NOMO-1 (cell line): ENCODE measurements around the gene C17orf100.

Source experiments
- DNase-seq, 2 experiments: peaks; one replicate each; lab custom pipeline; 2025; ENCODE audit not compliant: unreplicated experiment in 2 of 2; lab: John Stamatoyannopoulos, UW

C17orf100 gene

DNA sequence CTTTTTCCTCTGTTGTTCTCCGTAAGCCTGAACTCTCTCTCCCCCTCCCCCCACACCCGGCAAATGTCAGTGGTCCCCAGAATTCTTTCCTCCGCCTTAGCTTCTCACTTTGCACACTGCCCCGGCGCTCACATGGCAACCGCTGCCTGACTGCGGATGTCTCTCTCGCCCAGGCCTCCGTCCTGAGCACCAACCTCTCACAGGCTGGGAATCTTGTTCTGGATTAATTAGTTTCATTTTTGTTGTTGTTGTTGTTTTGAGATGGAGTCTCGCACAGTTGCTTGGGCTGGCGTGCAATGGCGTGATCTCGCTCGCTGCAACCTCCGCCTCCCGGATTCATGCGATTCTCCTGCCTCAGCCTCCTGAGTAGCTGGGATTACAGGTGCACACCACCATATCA is 16.7 kb downstream of the C17orf100 start:
- DNase-seq: no peak

- DNase-seq: no peak
These were observed 17.3 kb downstream of the C17orf100 start for GRCh38 chr17:6668727-6669425.

DNA sequence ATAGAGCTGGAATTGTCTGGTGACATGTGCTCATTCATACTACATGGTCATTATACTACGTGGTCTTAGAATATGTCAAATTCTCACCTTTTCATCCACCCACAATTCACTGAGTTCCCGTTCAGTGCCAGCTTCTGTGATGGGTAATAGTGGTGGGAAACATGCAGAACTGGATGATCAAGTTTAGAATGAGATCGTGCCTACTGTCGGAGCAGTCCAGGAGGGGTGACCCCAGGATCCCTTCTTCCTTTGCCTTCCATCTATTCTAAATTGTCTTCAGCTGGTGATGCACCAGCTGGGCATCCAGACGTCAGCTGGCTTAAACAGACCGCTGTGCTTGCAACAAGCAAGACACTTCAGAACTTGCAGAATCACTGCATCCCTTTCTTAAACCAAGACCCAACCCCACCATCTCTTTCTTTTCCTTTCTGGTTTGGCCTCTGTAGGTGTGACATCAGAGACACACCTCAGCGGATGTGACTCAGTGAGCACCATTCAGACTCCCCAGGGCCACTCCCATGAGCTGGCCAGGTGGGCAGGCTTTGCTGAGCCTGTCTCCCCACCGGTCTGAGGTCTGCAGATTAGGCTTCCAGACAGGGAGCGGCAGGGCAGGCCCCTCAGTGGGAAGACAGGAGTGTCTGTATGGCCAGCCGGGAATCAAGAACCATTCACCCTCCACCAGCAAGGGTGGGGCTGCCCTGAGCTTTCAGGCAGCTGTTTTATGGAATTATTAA is 18.1 kb downstream of the C17orf100 start:
- no peak for DNase-seq

GRCh38 chr17:6670571-6670970 is 19.0 kb downstream of the C17orf100 start:
- DNase-seq: no peak

DNA sequence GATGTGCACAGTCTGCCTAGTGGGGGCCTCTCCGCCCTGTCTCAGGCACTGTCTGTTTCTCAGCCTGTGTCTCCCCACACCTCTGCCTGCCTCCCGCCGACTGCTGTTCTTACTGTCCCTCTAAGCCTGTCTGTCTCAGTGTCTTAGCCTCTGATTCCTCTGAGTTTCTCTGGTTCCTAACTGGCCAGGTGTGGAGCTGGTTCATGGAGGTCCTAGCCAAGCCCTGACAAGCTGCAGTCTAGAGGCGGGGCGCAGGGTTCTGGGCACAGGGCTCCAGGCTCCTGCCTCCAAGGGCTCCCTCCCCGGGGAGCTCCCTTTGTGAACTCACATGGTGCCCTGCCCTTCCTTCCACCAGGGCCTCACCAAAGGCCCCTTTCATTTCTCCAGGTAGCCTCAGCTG is 19.4 kb downstream of the C17orf100 start:
- no peak for DNase-seq

DNA sequence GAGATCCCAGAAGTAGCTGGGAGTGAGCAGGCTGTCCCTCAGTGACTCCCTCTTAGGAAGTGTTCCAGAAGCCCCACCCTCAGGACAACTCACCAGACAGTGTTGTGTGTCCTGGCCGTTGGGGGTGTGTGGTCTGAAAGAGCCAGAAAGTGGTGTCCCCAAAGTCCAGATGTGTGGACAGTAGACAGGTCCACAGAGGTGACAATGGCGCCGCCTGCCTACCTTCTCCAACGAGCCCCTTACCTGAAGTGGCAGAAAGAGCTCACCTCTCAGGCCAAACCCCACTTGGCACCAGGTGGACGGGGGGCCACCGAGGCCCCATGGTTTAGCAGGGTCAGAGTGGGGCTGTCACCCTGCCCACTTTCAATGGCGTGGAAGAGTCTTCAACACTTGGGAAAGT is 19.9 kb downstream of the C17orf100 start:
- DNase-seq: no peak

GRCh38 chr17:6674586-6674985 is 23.0 kb downstream of the C17orf100 start:
- no peak for DNase-seq

DNA sequence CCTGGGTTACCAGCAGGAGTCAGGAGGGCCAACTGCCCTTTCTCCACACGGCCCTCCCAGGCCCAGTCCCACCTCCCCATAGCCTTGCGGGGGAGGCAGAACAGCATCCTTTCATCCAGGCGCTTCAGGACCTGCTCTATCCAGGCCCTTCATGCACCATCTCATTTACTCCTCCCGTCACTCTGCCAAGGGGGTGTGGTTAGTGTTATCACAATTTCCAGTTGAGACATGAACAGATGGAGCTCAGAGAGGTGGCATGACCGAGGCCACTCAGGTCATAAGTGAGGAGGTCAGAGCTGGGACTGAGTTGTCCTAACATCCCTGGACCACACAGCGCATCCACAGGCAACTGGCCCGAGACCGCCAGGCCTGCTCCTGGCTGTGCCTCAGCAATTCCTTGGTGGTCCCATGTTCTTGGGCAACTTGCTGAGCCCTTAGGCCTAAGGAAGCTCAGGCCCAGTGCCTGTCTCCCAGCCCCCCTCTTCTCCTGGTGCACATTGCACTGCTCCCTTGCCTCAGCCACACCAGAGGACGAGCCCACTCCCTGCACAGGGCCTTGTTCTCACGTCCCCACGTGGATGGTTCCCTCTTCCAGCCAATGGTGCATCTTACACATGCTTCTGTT is 23.8 kb downstream of the C17orf100 start:
- DNase-seq: no peak

DNA sequence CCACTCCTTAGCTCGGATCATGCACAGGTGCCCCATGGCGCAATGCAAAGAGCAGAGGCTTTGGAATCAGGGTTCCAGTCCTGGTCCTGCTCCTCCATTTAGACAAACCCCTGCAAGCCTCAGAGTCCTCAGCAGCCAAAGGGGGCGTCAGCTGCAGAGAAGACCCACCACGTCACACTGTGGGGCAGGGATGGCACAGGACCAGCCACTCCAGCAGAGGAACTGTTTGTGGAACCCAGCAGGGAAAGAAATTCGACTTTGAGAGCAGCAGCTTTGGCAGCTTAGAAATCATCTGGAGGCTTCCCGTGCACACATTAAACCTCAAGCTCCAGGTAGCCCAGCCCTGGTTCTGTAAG is 25.2 kb downstream of the C17orf100 start:
- DNase-seq: no peak

DNA sequence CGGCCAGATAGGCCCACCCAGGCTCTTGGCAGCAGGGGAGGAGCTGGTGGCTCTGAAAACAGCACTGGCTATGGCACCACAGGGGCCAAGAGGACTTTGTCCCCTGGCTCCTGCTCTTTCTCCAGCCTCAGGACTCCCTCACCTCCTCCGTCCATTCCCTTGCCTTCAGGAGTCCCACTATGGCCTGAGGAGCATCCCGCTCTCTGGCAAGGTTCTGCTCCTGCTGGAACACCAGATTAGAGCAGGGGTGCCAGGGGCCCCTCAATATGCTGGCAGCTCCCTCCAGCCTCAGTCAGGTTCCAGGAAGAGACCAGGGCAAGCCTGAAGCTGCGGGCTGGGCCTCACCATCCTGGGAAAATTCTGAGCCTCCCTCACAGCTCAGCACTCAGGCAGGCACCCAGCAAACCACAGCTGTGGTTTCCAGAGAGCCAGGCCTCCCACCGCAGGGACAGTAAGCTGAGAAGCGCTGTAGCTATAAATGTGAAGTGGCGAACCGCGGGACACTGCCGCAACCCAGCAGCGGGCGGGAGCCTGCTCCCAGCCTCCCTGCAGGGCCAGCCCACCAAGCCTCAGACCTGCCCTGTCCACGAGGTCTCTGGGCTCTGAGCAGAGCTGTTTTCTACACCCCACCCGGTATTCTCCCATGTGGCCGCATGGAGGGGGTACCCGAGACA is 25.7 kb downstream of the C17orf100 start:
- peak; percentile 27 to 29 for DNase-seq

DNA sequence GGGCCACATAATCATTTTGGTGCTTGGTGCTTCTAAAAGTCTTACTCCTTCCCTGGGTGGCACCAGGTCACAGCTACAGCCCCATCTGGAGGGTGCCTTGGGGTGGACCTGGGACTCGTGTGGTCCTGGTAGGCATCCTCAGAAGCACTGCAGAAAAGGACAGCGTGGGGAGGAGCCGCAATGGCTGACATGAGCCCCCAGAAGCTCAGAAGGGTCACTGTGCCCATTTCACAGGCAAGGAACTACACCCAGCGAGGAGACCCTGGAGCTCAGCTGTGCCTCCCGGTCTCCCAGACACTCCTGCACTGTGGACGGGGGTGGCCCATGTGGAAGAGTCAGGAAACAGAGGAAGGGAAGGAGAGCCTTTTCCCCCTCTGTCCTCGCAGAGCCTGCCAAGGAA is 26.4 kb downstream of the C17orf100 start:
- DNase-seq: no peak

DNA sequence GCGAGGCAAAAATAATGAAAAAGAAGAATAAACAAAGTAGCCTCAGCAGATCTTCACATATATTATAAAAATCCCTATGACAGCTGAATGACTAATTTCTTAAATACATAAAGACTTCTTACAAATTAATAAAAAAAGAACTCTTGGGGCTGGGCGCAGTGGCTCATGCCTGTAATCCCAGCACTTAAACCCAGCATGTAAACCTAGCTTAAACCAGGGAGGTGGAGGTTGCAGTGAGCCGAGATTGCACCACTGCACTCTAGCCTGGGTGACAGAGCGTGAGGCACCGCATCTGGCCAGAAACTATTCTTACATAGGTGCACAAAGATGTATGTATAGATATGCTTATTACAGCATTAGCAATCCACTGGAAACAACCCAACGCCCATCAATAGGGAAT is 27.7 kb downstream of the C17orf100 start:
- no peak for DNase-seq

- no peak for DNase-seq
These were observed 29.6 kb downstream of the C17orf100 start for GRCh38 chr17:6681176-6681575.

DNA sequence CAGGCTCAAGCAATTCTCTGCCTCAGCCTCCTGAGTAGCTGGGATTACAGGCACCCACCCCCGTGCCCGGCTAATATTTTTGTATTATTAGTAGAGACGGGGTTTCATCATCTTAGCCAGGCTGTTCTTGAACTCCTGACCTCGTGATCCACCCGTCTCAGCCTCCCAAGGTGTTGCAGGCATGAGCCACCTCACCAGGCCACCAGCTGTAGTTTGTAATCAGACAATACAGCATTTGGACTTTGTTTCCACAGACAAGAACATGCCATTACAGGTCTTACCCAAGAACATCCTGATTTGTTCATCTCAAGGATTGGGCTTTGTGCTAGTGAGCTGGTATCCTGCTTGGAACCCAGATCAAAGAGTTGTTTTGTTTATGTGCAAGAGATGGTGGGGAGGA is 30.1 kb downstream of the C17orf100 start:
- no peak for DNase-seq

GRCh38 chr17:6682339-6682738 is 30.8 kb downstream of the C17orf100 start:
- no peak for DNase-seq

DNA sequence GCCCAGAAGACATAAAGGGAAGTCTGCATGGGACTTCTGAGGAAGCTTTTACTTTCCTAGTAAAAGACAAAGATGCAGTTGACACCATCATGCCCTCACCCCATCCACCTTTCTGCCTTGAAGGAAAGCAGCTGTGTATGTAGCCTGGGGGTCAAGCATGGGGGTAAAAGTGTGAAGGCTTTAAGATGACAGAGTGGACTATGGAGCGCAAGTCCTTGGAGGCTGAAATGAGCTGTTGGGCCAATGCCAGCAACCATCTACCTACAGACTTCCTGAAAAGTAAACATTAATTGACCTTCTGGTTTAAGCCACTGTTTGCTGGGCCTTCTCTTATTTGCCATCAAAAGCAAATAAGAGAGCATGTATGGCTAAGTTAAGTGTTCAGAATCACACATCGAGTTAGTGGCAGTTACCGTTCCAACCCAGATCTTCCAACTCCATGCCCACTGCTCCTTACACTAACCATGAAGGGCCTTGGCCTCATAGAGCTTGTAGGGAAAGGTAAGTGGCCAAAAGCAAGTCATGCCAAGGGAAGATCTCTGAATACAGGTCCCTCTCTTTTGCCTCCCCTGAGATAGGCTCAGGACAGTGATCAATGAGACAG is 31.6 kb downstream of the C17orf100 start:
- no peak for DNase-seq

DNA sequence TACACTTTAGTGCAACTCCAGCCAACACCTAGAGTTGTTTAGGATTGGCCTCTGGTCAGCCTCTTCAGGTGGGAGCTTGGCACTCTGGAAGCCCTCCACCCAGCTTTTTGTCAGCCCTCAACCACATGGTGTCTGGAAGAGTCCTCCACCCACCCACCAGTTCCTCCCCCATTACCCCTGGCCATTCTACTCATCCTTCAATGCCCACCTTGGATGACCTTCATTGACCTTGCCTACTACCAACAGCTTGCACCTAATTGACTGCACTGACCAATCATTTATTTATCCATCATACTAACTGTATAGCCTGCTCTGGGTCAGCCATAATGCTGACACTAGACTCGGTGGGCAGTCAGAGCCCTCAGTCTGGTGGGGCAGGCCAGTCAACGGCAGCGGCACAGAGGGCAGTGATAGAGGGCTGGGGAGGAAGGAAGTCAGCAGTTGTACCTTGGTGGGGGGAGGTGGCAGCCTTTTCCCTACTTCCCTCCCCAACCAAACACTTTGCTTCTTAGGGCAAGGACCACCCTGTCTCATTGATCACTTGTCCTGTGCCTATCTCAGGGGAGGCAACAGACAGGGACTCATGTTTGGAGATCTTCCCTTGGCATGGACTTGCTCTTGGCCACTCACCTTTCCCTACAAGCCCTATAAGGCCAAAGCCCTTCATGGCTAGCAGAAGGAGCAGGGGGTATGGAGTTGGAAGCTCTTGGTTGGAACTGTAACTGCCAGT is 32.3 kb downstream of the C17orf100 start:
- no peak for DNase-seq

- DNase-seq: no peak
These were observed 32.9 kb downstream of the C17orf100 start for GRCh38 chr17:6684460-6684783.

- no peak for DNase-seq
These were observed 33.6 kb downstream of the C17orf100 start for GRCh38 chr17:6684881-6685767.

DNA sequence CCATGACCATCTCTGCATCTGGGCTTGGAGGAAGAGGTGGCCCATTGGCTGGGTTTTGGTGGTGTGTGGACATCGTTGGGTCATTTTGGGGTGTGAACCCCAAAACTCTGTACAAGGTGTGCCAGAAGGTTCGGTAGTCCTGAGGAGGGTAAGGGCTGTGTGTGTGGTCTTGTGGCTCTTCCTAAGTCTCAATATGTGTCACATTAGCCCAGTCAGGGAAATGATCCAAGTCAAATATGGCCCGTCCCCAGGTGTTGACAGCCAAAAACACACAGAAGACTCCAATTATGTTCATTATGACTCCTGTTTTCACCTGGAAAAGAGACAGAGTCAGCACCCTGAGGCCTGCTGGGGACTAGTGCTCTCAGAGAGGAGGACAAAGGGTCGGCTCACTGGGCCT is 34.5 kb downstream of the C17orf100 start:
- no peak for DNase-seq
